HEK293 (cell line): ENCODE results near the gene SEMG1.

Source experiments
- CTCF ChIA-PET: fragments of 350-600 bp; formaldehyde crosslinking; extraction: SDS; loops from one replicate; lab custom pipeline; 2021; ENCODE audit warnings: antibody characterized with exemption; lab: Yijun Ruan, JAX
- POLR2A ChIA-PET: fragments of 300-600 bp; formaldehyde crosslinking; extraction: SDS; loops from one replicate; lab custom pipeline; 2020; ENCODE audit warnings: antibody characterized with exemption, inconsistent platforms; lab: Yijun Ruan, JAX
- H3K27ac ChIP-seq: fragments of 200-500 bp; sonication (Bioruptor generic); 2 replicates; pipeline ENCODE4 v1.5.1; 2014; ENCODE audit warnings: low read depth, low read length, control low read depth, inconsistent platforms; ENCODE audit errors: extremely low read depth
- H3K36me3 ChIP-seq, 2 experiments: fragments of 200-500 bp in 1 of 2; sonication (Bioruptor generic) in 1 of 2; 1 replicate in 1 of 2; 2 replicates in 1 of 2; pipeline ENCODE4 v1.5.1; 2014 to 2017; ENCODE audit warnings: inconsistent platforms in 2 of 2, low read length in 2 of 2; ENCODE audit not compliant: control insufficient read depth in 2 of 2, insufficient read depth in 1 of 2
- H3K4me1 ChIP-seq: fragments of 200-500 bp; sonication (Bioruptor generic); 2 replicates; pipeline ENCODE4 v1.5.1; 2014; ENCODE audit warnings: mild to moderate bottlenecking, low read length, inconsistent platforms; ENCODE audit not compliant: control insufficient read depth, insufficient read depth
- H3K4me3 ChIP-seq: 2 replicates; pipeline ENCODE4 v1.5.1; 2011; ENCODE audit warnings: low read depth, mild to moderate bottlenecking, control low read depth, low read length, moderate library complexity
- H3K9me3 ChIP-seq: fragments of 200-500 bp; sonication (Bioruptor generic); 2 replicates; pipeline ENCODE4 v1.5.1; 2014; ENCODE audit warnings: low read depth, low read length, inconsistent platforms; ENCODE audit not compliant: control insufficient read depth, insufficient read depth
- GLI4 ChIP-seq: fragments of 450-650 bp; formaldehyde crosslinking; IDR thresholded peaks from 2 replicates; pipeline ENCODE4 v1.5.1; 2016; ENCODE audit warnings: missing biosample characterization, missing genetic modification characterization
- KLF9 ChIP-seq: fragments of 450-650 bp; formaldehyde crosslinking; IDR thresholded peaks from 2 replicates; pipeline ENCODE4 v1.5.1; 2016; ENCODE audit warnings: missing biosample characterization, missing genetic modification characterization, low read depth
- MZF1 ChIP-seq: fragments of 450-650 bp; formaldehyde crosslinking; IDR thresholded peaks from 2 replicates; pipeline ENCODE4 v1.5.1; 2017; ENCODE audit warnings: missing biosample characterization, missing genetic modification characterization, borderline replicate concordance
- TRIM28 ChIP-seq: IDR thresholded peaks from 2 replicates; pipeline ENCODE4 v1.6.1; 2011; ENCODE audit warnings: low read length, control low read depth, borderline replicate concordance
- YY1 ChIP-seq: fragments of 450-650 bp; formaldehyde crosslinking; IDR thresholded peaks from 2 replicates; pipeline ENCODE4 v1.5.1; 2018; ENCODE audit warnings: missing biosample characterization, missing genetic modification characterization
- ZBTB17 ChIP-seq: fragments of 450-650 bp; formaldehyde crosslinking; IDR thresholded peaks from 2 replicates; pipeline ENCODE4 v1.5.1; 2016; ENCODE audit warnings: missing biosample characterization, missing genetic modification characterization
- ZBTB7A ChIP-seq: fragments of 450-650 bp; formaldehyde crosslinking; IDR thresholded peaks from 2 replicates; pipeline ENCODE4 v1.5.1; 2016; ENCODE audit warnings: low read depth, missing biosample characterization, missing genetic modification characterization
- ZFHX2 ChIP-seq: fragments of 450-650 bp; formaldehyde crosslinking; conservative IDR thresholded peaks from 2 replicates; pipeline ENCODE4 v1.5.1; 2016; ENCODE audit warnings: missing biosample characterization, missing genetic modification characterization
- ZNF10 ChIP-seq: fragments of 450-650 bp; formaldehyde crosslinking; IDR thresholded peaks from 2 replicates; pipeline ENCODE4 v1.5.1; 2017; ENCODE audit warnings: missing biosample characterization, missing genetic modification characterization
- ZNF146 ChIP-seq: fragments of 450-650 bp; formaldehyde crosslinking; IDR thresholded peaks from 2 replicates; pipeline ENCODE4 v1.5.1; 2016; ENCODE audit warnings: missing biosample characterization, missing genetic modification characterization
- ZNF302 ChIP-seq: fragments of 450-650 bp; formaldehyde crosslinking; IDR thresholded peaks from 2 replicates; pipeline ENCODE4 v1.5.1; 2016; ENCODE audit warnings: missing biosample characterization, missing genetic modification characterization, low read depth
- ZNF530 ChIP-seq: fragments of 450-650 bp; formaldehyde crosslinking; IDR thresholded peaks from 2 replicates; pipeline ENCODE4 v1.5.1; 2016; ENCODE audit warnings: low read depth, missing biosample characterization, missing genetic modification characterization
- ZNF544 ChIP-seq: fragments of 450-650 bp; formaldehyde crosslinking; IDR thresholded peaks from 2 replicates; pipeline ENCODE4 v1.5.0; 2017; ENCODE audit warnings: missing biosample characterization, missing genetic modification characterization
- ZNF549 ChIP-seq: fragments of 450-650 bp; IDR thresholded peaks from 2 replicates; pipeline ENCODE4 v1.5.1; 2018; ENCODE audit warnings: missing biosample characterization, missing genetic modification characterization, mild to moderate bottlenecking, inconsistent platforms, moderate library complexity
- ZNF558 ChIP-seq: fragments of 450-650 bp; formaldehyde crosslinking; IDR thresholded peaks from 2 replicates; pipeline ENCODE4 v1.5.1; 2016; ENCODE audit warnings: missing biosample characterization, missing genetic modification characterization
- ZNF664 ChIP-seq: fragments of 450-650 bp; formaldehyde crosslinking; IDR thresholded peaks from 2 replicates; pipeline ENCODE4 v1.5.1; 2016; ENCODE audit warnings: missing biosample characterization, missing genetic modification characterization
- ZNF677 ChIP-seq: fragments of 450-650 bp; IDR thresholded peaks from 2 replicates; pipeline ENCODE4 v1.5.0; 2018; ENCODE audit warnings: missing biosample characterization, mild to moderate bottlenecking, missing genetic modification characterization, moderate library complexity
- ZNF837 ChIP-seq: fragments of 450-650 bp; formaldehyde crosslinking; IDR thresholded peaks from 2 replicates; pipeline ENCODE4 v1.5.1; 2016; ENCODE audit warnings: missing biosample characterization, missing genetic modification characterization
- ZSCAN16 ChIP-seq: fragments of 450-650 bp; formaldehyde crosslinking; IDR thresholded peaks from 2 replicates; pipeline ENCODE4 v1.5.1; 2016; ENCODE audit warnings: missing biosample characterization, missing genetic modification characterization
- TF ChIP-seq, protein P1 (sequence below): fragments of 450-650 bp; formaldehyde crosslinking; IDR thresholded peaks from 2 replicates; pipeline ENCODE4 v1.5.1; 2016; ENCODE audit warnings: missing biosample characterization, missing genetic modification characterization
- TF ChIP-seq, protein P2 (sequence below): IDR thresholded peaks from 2 replicates; pipeline ENCODE4 v1.6.1; 2011; ENCODE audit warnings: mild to moderate bottlenecking, low read depth, low read length, borderline replicate concordance
- TF ChIP-seq, protein P3 (sequence below): fragments of 450-650 bp; formaldehyde crosslinking; IDR thresholded peaks from 2 replicates; pipeline ENCODE4 v1.5.1; 2016; ENCODE audit warnings: missing biosample characterization, missing genetic modification characterization
- TF ChIP-seq, protein P4 (sequence below): fragments of 450-650 bp; formaldehyde crosslinking; IDR thresholded peaks from 2 replicates; pipeline ENCODE4 v1.5.1; 2016; ENCODE audit warnings: missing biosample characterization, missing genetic modification characterization, borderline replicate concordance
- TF ChIP-seq, protein P5 (sequence below): fragments of 450-650 bp; formaldehyde crosslinking; IDR thresholded peaks from 2 replicates; pipeline ENCODE4 v1.5.1; 2016; ENCODE audit warnings: missing biosample characterization, missing genetic modification characterization
- TF ChIP-seq, protein P6 (sequence below): fragments of 450-650 bp; IDR thresholded peaks from 2 replicates; pipeline ENCODE4 v1.5.1; 2018; ENCODE audit warnings: missing biosample characterization, mild to moderate bottlenecking, missing genetic modification characterization
- TF ChIP-seq, protein P7 (sequence below): fragments of 450-650 bp; formaldehyde crosslinking; IDR thresholded peaks from 2 replicates; pipeline ENCODE4 v1.5.1; 2016; ENCODE audit warnings: missing biosample characterization, missing genetic modification characterization

The SEMG1 gene

DNA sequence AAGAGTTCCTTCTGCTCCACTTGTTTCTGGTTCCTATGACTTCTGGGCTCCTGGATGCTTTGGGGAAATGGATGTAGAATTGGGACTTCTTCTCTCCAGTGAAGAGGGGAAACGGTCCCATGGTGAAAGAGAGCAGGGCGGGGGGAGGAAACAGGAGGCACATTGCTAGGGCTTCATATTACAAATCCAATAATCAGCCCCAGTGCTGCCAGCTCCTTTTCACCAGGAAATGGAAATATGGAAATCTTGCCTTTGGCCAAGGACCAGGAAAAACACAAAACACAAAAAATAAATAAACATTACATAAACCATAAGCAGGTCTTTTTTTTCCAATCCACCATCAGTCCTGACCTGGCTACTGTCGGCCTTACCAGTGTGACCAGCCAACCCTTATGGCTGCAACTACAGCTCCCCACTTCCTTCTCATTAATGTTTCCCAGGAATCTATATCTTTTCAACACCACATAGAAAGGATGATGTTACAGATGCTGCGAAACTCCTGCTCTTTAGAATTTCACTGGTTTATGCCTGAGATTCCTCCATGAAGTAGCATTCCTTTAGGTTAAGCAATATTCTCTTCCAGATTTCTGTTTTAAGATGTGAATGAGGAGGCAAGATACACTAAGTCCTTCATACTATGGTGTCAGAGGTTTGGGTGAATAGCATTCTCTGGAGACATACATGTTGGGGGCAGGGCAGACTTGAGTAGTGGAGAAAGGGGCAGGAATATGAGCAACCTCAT is 30.1 kb upstream of the SEMG1 start:
- H3K4me1 ChIP-seq, result no peaks in the 10 kb centered on the region
- CTCF ChIA-PET, result interaction anchor here (0.7 kb wide), 1 partner anchor 114 kb away, joined by 3 read pairs; no protein-coding TSS in a partner anchor
- POLR2A ChIA-PET, result no interaction called here
- TF ChIP-seq MZF1 (tag by site-specific recombination) (no peak), ZFHX2 (tag by site-specific recombination) (no peak), ZNF544 (tag by site-specific recombination) (no peak), KLF9 (no peak), ZNF558 (no peak), ZNF10 (no peak)
- TF ChIP-seq, protein P1, sequence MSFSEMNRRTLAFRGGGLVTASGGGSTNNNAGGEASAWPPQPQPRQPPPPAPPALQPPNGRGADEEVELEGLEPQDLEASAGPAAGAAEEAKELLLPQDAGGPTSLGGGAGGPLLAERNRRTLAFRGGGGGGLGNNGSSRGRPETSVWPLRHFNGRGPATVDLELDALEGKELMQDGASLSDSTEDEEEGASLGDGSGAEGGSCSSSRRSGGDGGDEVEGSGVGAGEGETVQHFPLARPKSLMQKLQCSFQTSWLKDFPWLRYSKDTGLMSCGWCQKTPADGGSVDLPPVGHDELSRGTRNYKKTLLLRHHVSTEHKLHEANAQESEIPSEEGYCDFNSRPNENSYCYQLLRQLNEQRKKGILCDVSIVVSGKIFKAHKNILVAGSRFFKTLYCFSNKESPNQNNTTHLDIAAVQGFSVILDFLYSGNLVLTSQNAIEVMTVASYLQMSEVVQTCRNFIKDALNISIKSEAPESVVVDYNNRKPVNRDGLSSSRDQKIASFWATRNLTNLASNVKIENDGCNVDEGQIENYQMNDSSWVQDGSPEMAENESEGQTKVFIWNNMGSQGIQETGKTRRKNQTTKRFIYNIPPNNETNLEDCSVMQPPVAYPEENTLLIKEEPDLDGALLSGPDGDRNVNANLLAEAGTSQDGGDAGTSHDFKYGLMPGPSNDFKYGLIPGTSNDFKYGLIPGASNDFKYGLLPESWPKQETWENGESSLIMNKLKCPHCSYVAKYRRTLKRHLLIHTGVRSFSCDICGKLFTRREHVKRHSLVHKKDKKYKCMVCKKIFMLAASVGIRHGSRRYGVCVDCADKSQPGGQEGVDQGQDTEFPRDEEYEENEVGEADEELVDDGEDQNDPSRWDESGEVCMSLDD, result no peak
- TF ChIP-seq, protein P2, sequence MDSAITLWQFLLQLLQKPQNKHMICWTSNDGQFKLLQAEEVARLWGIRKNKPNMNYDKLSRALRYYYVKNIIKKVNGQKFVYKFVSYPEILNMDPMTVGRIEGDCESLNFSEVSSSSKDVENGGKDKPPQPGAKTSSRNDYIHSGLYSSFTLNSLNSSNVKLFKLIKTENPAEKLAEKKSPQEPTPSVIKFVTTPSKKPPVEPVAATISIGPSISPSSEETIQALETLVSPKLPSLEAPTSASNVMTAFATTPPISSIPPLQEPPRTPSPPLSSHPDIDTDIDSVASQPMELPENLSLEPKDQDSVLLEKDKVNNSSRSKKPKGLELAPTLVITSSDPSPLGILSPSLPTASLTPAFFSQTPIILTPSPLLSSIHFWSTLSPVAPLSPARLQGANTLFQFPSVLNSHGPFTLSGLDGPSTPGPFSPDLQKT, result no peak
- TF ChIP-seq, protein P3, sequence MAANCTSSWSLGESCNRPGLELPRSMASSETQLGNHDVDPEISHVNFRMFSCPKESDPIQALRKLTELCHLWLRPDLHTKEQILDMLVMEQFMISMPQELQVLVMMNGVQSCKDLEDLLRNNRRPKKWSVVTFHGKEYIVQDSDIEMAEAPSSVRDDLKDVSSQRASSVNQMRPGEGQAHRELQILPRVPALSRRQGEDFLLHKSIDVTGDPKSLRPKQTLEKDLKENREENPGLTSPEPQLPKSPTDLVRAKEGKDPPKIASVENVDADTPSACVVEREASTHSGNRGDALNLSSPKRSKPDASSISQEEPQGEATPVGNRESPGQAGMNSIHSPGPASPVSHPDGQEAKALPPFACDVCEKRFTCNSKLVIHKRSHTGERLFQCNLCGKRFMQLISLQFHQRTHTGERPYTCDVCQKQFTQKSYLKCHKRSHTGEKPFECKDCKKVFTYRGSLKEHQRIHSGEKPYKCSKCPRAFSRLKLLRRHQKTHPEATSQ, result no peak
- H3K27ac ChIP-seq, result no peak overlapping the region
- no peak overlapping the region for H3K4me3 ChIP-seq
- H3K9me3 ChIP-seq, result no peaks in the 10 kb centered on the region
- no peaks in the 10 kb centered on the region for H3K36me3 ChIP-seq

DNA sequence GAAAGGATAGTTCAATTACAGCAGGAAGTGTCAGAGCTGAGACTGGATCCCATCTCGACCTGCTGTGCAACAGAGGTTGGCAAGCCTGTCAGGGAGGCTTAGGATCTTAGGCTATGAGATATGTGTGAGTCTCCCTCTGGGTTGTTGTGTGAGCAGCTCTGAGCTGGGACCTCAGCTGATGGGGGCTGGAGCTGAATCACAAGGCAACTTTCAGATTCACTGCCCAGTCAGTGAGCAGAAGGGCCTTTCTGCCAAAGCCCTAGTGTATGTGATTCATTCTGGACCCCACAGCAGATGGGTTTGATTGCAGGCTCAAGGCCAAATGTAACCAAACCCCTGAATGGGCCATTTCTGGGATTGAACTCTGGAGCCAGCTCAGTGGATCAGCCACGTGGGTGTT is 27.7 kb upstream of the SEMG1 start:
- H3K36me3 ChIP-seq, result no peaks in the 10 kb centered on the region
- TF ChIP-seq YY1 (no peak), ZNF530 (tag by site-specific recombination) (no peak), ZNF558 (no peak), ZNF146 (tag by site-specific recombination) (no peak), ZNF677 (tag by site-specific recombination) (no peak), TRIM28 (no peak), ZNF549 (no peak), ZBTB17 (no peak), ZSCAN16 (no peak), ZBTB7A (tag by site-specific recombination) (no peak), GLI4 (tag by site-specific recombination) (no peak), ZNF664 (tag by site-specific recombination) (no peak), ZNF302 (no peak), ZNF837 (tag by site-specific recombination) (no peak)
- TF ChIP-seq, protein P4, sequence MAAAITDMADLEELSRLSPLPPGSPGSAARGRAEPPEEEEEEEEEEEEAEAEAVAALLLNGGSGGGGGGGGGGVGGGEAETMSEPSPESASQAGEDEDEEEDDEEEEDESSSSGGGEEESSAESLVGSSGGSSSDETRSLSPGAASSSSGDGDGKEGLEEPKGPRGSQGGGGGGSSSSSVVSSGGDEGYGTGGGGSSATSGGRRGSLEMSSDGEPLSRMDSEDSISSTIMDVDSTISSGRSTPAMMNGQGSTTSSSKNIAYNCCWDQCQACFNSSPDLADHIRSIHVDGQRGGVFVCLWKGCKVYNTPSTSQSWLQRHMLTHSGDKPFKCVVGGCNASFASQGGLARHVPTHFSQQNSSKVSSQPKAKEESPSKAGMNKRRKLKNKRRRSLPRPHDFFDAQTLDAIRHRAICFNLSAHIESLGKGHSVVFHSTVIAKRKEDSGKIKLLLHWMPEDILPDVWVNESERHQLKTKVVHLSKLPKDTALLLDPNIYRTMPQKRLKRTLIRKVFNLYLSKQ (tag by site-specific recombination), result no peak
- TF ChIP-seq, protein P5, sequence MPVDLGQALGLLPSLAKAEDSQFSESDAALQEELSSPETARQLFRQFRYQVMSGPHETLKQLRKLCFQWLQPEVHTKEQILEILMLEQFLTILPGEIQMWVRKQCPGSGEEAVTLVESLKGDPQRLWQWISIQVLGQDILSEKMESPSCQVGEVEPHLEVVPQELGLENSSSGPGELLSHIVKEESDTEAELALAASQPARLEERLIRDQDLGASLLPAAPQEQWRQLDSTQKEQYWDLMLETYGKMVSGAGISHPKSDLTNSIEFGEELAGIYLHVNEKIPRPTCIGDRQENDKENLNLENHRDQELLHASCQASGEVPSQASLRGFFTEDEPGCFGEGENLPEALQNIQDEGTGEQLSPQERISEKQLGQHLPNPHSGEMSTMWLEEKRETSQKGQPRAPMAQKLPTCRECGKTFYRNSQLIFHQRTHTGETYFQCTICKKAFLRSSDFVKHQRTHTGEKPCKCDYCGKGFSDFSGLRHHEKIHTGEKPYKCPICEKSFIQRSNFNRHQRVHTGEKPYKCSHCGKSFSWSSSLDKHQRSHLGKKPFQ (tag by site-specific recombination), result no peak
- TF ChIP-seq, protein P6, sequence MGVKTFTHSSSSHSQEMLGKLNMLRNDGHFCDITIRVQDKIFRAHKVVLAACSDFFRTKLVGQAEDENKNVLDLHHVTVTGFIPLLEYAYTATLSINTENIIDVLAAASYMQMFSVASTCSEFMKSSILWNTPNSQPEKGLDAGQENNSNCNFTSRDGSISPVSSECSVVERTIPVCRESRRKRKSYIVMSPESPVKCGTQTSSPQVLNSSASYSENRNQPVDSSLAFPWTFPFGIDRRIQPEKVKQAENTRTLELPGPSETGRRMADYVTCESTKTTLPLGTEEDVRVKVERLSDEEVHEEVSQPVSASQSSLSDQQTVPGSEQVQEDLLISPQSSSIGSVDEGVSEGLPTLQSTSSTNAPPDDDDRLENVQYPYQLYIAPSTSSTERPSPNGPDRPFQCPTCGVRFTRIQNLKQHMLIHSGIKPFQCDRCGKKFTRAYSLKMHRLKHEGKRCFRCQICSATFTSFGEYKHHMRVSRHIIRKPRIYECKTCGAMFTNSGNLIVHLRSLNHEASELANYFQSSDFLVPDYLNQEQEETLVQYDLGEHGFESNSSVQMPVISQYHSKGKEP (tag by site-specific recombination), result no peak
- TF ChIP-seq, protein P7, sequence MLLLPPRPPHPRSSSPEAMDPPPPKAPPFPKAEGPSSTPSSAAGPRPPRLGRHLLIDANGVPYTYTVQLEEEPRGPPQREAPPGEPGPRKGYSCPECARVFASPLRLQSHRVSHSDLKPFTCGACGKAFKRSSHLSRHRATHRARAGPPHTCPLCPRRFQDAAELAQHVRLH (tag by site-specific recombination), result no peak
- CTCF ChIA-PET, result interaction anchor here (0.8 to 1.2 kb wide), 2 partner anchors 39 to 40 kb away, joined by 3 to 4 read pairs; no protein-coding TSS in a partner anchor
- no peak overlapping the region for H3K27ac ChIP-seq
- no peaks in the 10 kb centered on the region for H3K9me3 ChIP-seq
- H3K4me3 ChIP-seq, result no peak overlapping the region
- H3K4me1 ChIP-seq, result no peaks in the 10 kb centered on the region
- POLR2A ChIA-PET, result no interaction called here
